CD4-positive, alpha-beta memory T cell (primary cell): ENCODE results near the gene CHD5. TPM values are rescaled to one million over a fixed set of nuclear protein-coding genes. Genes with fewer than 3 reads are reported as not detected.

Experiments
- CTCF ChIA-PET: fragments of 350-600 bp; sonication (Branson Sonifier 250); formaldehyde crosslinking; loops from one replicate; lab custom pipeline; 2021; ENCODE audit warnings: inconsistent platforms; ENCODE audit not compliant: partially characterized antibody; lab: Charles Lee
- POLR2A ChIA-PET: fragments of 350-600 bp; sonication (Branson Sonifier 250); formaldehyde crosslinking; loops from one replicate; lab custom pipeline; 2021; ENCODE audit not compliant: partially characterized antibody; lab: Charles Lee
- DNase-seq, 5 donors: peaks; one replicate each; pipeline versions ENCODE4 v3.0.0 to v3.0.0-alpha.2; 2020 to 2022; ENCODE audit warnings: mixed read lengths in 1 of 5
- H3K27ac ChIP-seq: one replicate; pipeline ENCODE4 v1.7.0; 2013; ENCODE audit warnings: low read depth, low read length
- H3K27me3 ChIP-seq: 2 replicates; pipeline ENCODE4 v1.7.0; 2013; ENCODE audit warnings: mild to moderate bottlenecking, low read length, moderate library complexity; ENCODE audit not compliant: insufficient read depth
- H3K36me3 ChIP-seq: 2 replicates; pipeline ENCODE4 v1.7.0; 2013; ENCODE audit warnings: mild to moderate bottlenecking, low read length, moderate library complexity; ENCODE audit not compliant: insufficient read depth
- H3K4me1 ChIP-seq: 2 replicates; pipeline ENCODE4 v1.7.0; 2013; ENCODE audit warnings: mild to moderate bottlenecking, low read length, moderate library complexity; ENCODE audit not compliant: insufficient read depth
- H3K4me3 ChIP-seq, 2 donors: one replicate each; pipeline ENCODE4 v1.7.0; 2013; ENCODE audit warnings: low read length in 2 of 2, mild to moderate bottlenecking in 1 of 2
- H3K9me3 ChIP-seq, 2 donors: one replicate each; pipeline ENCODE4 v1.7.0; 2013; ENCODE audit warnings: low read length in 2 of 2, control low read depth in 1 of 2; ENCODE audit not compliant: control insufficient read depth in 1 of 2
- H3K27ac Mint-ChIP-seq, 7 donors: one replicate each; pipeline ENCODE4 v1.8.0; 2020 to 2021; ENCODE audit warnings: mixed read lengths in 7 of 7, mild to moderate bottlenecking in 6 of 7, inconsistent platforms in 3 of 7, moderate library complexity in 3 of 7
- H3K27me3 Mint-ChIP-seq, 2 donors: one replicate each; pipeline ENCODE4 v1.8.0; 2020 to 2021; ENCODE audit warnings: mixed read lengths in 2 of 2
- H3K36me3 Mint-ChIP-seq, 2 donors: one replicate each; pipeline ENCODE4 v1.8.0; 2020 to 2021; ENCODE audit warnings: mixed read lengths in 2 of 2, inconsistent platforms in 1 of 2, mild to moderate bottlenecking in 1 of 2
- H3K4me1 Mint-ChIP-seq, 4 donors: one replicate each; pipeline ENCODE4 v1.8.0; 2020 to 2021; ENCODE audit warnings: mixed read lengths in 4 of 4, mild to moderate bottlenecking in 1 of 4
- H3K4me3 Mint-ChIP-seq, 8 donors: one replicate each; pipeline ENCODE4 v1.8.0; 2020 to 2021; ENCODE audit warnings: mixed read lengths in 8 of 8, mild to moderate bottlenecking in 7 of 8, moderate library complexity in 6 of 8, inconsistent platforms in 3 of 8
- H3K9me3 Mint-ChIP-seq, 8 donors: one replicate each; pipeline ENCODE4 v1.8.0; 2020 to 2021; ENCODE audit warnings: mixed read lengths in 8 of 8, mild to moderate bottlenecking in 5 of 8, inconsistent platforms in 3 of 8, moderate library complexity in 1 of 8
- intact Hi-C: fragments of 100-400 bp; cut with micrococcal nuclease; formaldehyde crosslinking; loops from one replicate; pipeline ENCODE4 v1.15.1; 2023
- polyA plus RNA-seq, 2 donors: library from polyadenylated mRNA; unstranded; fragments of 300-500 nt; fragmentation: Illumina TruSeq; gene quantifications; one replicate each; pipeline ENCODE4 v1.2.3, GENCODE V29; 2021
- total RNA-seq, 2 experiments: library from RNA; stranded (reverse); gene quantifications; one replicate each; pipeline ENCODE4 v1.2.3, GENCODE V29; 2021

CHD5 gene
- total and polyA plus RNA-seq, 4 experiments from 2014 or later, result 0.06 to 0.17 TPM; not detected in 2

GRCh38 chr1:6126028-6126427 lies 54.1 kb downstream of the CHD5 start:
- no peak overlapping the region for H3K27ac Mint-ChIP-seq
- intact Hi-C loops, result no loop called here
- peak overlapping the region in 1 of 8 donors; percentile 48 for H3K4me3 Mint-ChIP-seq
- ChIA-PET POLR2A (no interaction called here), CTCF (no interaction called here)
- peaks cover 2 to 3% of the 10 kb centered on the region in 2 donors for H3K27me3 Mint-ChIP-seq
- H3K4me1 Mint-ChIP-seq, result peaks cover 0 to 2% (median under 1%) of the 10 kb centered on the region in 4 donors
- no peaks in the 10 kb centered on the region for H3K4me1 ChIP-seq
- H3K9me3 Mint-ChIP-seq, result no peaks in the 10 kb centered on the region
- no peaks in the 10 kb centered on the region for H3K36me3 Mint-ChIP-seq
- no peak overlapping the region for H3K27ac ChIP-seq
- H3K27me3 ChIP-seq, result no peaks in the 10 kb centered on the region
- H3K36me3 ChIP-seq, result no peaks in the 10 kb centered on the region
- H3K9me3 ChIP-seq, result no peaks in the 10 kb centered on the region
- H3K4me3 ChIP-seq, result no peak overlapping the region
- DNase-seq, result no peak

- H3K27me3 ChIP-seq, result no peaks in the 10 kb centered on the region
- H3K27ac ChIP-seq, result no peak overlapping the region
- no peak for DNase-seq
- ChIA-PET POLR2A (no interaction called here), CTCF (no interaction called here)
- H3K27ac Mint-ChIP-seq, result peak overlapping the region in 1 of 7 donors; percentile 77
- H3K4me3 Mint-ChIP-seq, result no peak overlapping the region
- peaks cover 0 to 2% (median under 1%) of the 10 kb centered on the region in 4 donors for H3K4me1 Mint-ChIP-seq
- H3K4me3 ChIP-seq, result no peak overlapping the region
- H3K36me3 ChIP-seq, result no peaks in the 10 kb centered on the region
- peaks cover 2 to 3% of the 10 kb centered on the region in 2 donors for H3K27me3 Mint-ChIP-seq
- no peaks in the 10 kb centered on the region for H3K4me1 ChIP-seq
- H3K9me3 Mint-ChIP-seq, result no peaks in the 10 kb centered on the region
- no peaks in the 10 kb centered on the region for H3K36me3 Mint-ChIP-seq
- intact Hi-C loops, result no loop called here
- H3K9me3 ChIP-seq, result no peaks in the 10 kb centered on the region
Measured at GRCh38 chr1:6125366-6125765, 54.8 kb downstream of the CHD5 start.

DNA sequence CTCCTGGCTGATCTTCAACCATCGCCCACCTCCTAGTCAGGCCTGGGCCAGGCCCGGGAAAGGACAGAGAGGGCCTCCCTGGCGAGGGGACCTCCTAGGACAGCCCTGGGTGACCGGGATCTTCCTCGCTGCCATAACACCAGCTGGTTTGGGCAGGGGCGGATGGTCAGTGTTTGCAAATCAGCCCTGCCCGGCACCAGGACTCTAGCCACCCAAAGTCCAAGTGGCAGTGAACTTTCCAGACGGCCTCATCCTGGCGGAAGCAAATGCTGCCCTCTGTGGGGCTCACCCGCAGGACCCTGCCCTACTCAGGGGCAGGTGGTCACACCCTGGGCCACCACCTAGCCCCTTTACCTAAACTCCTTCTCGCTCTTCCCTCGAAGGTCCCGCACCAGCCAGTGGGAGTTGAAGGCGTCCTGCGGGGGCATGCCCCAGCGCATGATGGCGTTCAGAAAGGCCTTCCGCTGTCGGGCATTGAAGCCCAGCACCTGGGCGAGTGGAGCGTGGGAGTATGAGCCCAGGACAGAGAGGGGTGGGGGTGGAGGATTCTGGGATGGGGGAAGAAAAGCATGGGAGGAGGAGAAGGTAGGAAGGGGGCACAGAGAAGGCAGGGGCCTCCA lies 55.3 kb downstream of the CHD5 start:
- Mint-ChIP-seq H3K9me3 (no peaks in the 10 kb centered on the region), H3K27me3 (peaks cover 2 to 3% of the 10 kb centered on the region in 2 donors), H3K36me3 (no peaks in the 10 kb centered on the region), H3K4me1 (peaks cover 0 to 2% (median under 1%) of the 10 kb centered on the region in 4 donors), H3K4me3 (no peak overlapping the region), H3K27ac (no peak overlapping the region)
- H3K27ac ChIP-seq, result no peak overlapping the region
- CTCF ChIA-PET, result no interaction called here
- no peaks in the 10 kb centered on the region for H3K4me1 ChIP-seq
- H3K27me3 ChIP-seq, result no peaks in the 10 kb centered on the region
- no peaks in the 10 kb centered on the region for H3K9me3 ChIP-seq
- H3K4me3 ChIP-seq, result no peak overlapping the region
- no peak for DNase-seq
- intact Hi-C loops, result no loop called here
- POLR2A ChIA-PET, result no interaction called here
- H3K36me3 ChIP-seq, result no peaks in the 10 kb centered on the region

DNA sequence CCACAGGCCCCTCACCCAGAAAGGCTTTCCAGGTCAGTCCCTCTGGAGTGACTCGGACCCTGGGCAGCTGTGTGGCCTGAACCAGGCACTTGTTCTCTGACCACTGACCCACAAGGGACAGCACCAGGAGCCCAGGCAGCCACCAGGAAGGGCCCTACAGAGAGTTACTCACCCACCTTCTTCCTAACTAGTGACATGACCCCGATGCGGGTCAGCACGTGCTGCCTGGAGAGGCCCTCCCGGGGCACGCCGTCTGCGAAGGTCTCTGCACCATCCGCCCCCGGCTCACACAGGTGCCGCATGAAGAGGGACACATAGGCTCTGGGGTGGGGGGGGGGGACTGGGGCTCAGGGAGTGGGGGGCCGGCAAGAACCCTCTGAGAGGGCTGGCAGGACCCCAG lies 55.8 kb downstream of the CHD5 start:
- intact Hi-C loops, result no loop called here
- Histone ChIP-seq H3K27ac (no peak overlapping the region), H3K4me1 (no peaks in the 10 kb centered on the region), H3K4me3 (no peak overlapping the region), H3K9me3 (no peaks in the 10 kb centered on the region), H3K27me3 (no peaks in the 10 kb centered on the region), H3K36me3 (no peaks in the 10 kb centered on the region)
- peaks cover 2 to 3% of the 10 kb centered on the region in 2 donors for H3K27me3 Mint-ChIP-seq
- DNase-seq, result no peak
- ChIA-PET CTCF (no interaction called here), POLR2A (no interaction called here)
- H3K27ac Mint-ChIP-seq, result no peak overlapping the region
- H3K36me3 Mint-ChIP-seq, result no peaks in the 10 kb centered on the region
- H3K4me3 Mint-ChIP-seq, result no peak overlapping the region
- H3K9me3 Mint-ChIP-seq, result no peaks in the 10 kb centered on the region
- peaks cover 0 to 2% (median under 1%) of the 10 kb centered on the region in 4 donors for H3K4me1 Mint-ChIP-seq

DNA sequence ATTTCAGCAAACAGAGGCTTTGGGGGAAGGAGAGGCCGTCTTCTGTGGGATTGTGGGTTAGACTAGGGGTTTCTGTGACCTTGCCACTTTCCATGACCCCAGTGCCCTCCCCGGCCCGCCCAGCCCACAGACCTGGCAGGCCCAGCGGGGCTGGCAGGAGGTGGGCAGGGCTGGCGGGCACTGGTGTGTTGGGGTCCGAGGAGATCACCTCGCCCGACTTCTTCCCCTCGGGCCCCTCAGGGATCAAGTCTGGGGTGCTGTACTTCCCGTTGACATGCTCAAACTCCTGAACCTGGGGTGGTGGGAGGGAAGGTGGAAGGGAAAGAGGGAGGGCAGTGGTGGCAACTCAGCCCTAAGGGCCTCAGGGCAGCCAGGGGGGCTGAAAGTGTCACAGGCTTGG lies 56.3 kb downstream of the CHD5 start:
- no peak overlapping the region for H3K4me3 Mint-ChIP-seq

DNA sequence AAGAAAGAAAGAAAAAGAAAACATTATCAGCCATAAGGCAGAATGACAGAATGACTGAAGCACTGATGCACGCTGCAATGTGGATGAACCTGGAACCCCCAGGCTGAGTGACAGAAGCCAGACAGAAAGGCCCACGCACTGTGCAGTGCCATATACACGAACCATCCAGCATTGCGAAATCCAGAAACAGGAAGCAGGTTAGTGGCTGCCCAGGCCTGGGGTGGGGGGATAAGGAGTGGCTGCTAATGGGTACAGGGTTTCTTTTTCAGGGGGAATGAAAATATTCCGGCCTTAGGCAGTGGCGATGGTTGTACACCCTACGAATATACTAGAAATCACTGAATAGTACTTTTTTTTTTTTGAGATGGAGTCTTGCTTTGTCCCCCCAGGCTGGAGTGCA lies 57.0 kb downstream of the CHD5 start:
- Mint-ChIP-seq H3K36me3 (no peaks in the 10 kb centered on the region), H3K27me3 (peaks cover 3% of the 10 kb centered on the region in 2 donors), H3K9me3 (no peaks in the 10 kb centered on the region), H3K4me1 (peaks cover 0 to 2% (median under 1%) of the 10 kb centered on the region in 4 donors), H3K27ac (no peak overlapping the region), H3K4me3 (no peak overlapping the region)
- intact Hi-C loops, result no loop called here
- no peak for DNase-seq
- no peaks in the 10 kb centered on the region for H3K4me1 ChIP-seq
- H3K9me3 ChIP-seq, result no peaks in the 10 kb centered on the region
- POLR2A ChIA-PET, result no interaction called here
- CTCF ChIA-PET, result no interaction called here
- no peak overlapping the region for H3K27ac ChIP-seq
- no peaks in the 10 kb centered on the region for H3K27me3 ChIP-seq
- H3K4me3 ChIP-seq, result no peak overlapping the region
- H3K36me3 ChIP-seq, result no peaks in the 10 kb centered on the region

More for the DNA sequence above, 56.3 kb downstream of the CHD5 start:
- H3K36me3 ChIP-seq, result no peaks in the 10 kb centered on the region
- Mint-ChIP-seq H3K9me3 (no peaks in the 10 kb centered on the region), H3K36me3 (no peaks in the 10 kb centered on the region), H3K27me3 (peaks cover 2 to 3% of the 10 kb centered on the region in 2 donors), H3K4me1 (peaks cover 0 to 2% (median under 1%) of the 10 kb centered on the region in 4 donors), H3K27ac (no peak overlapping the region)
- no peak for DNase-seq
- no peaks in the 10 kb centered on the region for H3K4me1 ChIP-seq
- POLR2A ChIA-PET, result no interaction called here
- intact Hi-C loops, result no loop called here
- no peak overlapping the region for H3K4me3 ChIP-seq
- H3K9me3 ChIP-seq, result no peaks in the 10 kb centered on the region
- CTCF ChIA-PET, result no interaction called here
- H3K27ac ChIP-seq, result no peak overlapping the region
- H3K27me3 ChIP-seq, result no peaks in the 10 kb centered on the region

DNA sequence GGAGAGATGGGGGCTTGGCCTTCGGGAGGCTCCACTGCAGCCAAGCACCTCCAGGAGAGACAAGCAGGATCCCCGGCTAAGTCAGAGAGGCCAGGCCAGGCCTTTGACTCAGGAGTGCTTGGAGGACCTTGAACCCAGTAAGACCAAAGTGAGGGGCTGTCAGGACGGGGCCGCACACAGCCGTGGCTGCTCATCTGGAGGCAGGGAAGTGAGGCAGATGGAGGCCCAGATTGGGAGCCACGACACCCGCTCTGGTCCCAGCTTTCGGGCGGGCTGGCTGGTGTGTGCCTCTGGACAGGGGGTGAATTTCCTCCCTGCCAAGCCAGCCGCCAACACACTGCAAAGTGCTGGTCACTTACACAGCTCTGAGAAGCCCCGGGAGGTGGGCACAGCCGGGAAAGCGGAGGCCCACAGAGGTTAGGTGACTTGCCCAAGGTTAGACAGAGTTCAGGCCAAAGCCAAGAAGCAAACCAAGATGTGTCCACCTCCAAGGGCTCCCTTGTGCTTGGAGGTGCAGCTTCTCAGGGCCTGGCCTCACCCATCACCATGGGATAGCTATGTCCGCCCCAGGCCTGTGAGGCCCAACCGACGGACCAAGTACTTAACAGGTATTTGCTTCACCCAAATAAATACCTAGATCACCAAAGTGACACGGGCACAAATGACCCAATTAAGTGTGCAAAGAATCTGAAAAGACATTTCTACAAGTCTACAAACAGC lies 58.3 kb downstream of the CHD5 start:
- ChIA-PET CTCF (no interaction called here), POLR2A (no interaction called here)
- H3K36me3 ChIP-seq, result no peaks in the 10 kb centered on the region
- no peaks in the 10 kb centered on the region for H3K27me3 ChIP-seq
- intact Hi-C loops, result no loop called here
- no peaks in the 10 kb centered on the region for H3K9me3 ChIP-seq
- H3K27ac ChIP-seq, result no peak overlapping the region
- Mint-ChIP-seq H3K4me3 (no peak overlapping the region), H3K27me3 (peaks cover 3% of the 10 kb centered on the region in 2 donors), H3K36me3 (no peaks in the 10 kb centered on the region), H3K9me3 (peaks cover 0 to 5% (median 4%) of the 10 kb centered on the region in 8 donors), H3K4me1 (peaks cover 0 to 1% (median under 1%) of the 10 kb centered on the region in 4 donors), H3K27ac (no peak overlapping the region)
- no peak overlapping the region for H3K4me3 ChIP-seq
- H3K4me1 ChIP-seq, result no peaks in the 10 kb centered on the region
- DNase-seq, result no peak
